Measurements from ENCODE around the gene GPATCH4. TPM values are rescaled to one million over a fixed set of nuclear protein-coding genes. Genes with fewer than 3 reads are reported as not detected.

GPATCH4 gene
- total RNA-seq, 4 donors from 2014 or later: 22.2 to 44.4 (median 29.6) TPM

GRCh38 chr1:156596426-156596825 is 4.9 kb downstream of the GPATCH4 start:
- peaks cover 0 to 27% (median 15%) of the 10 kb centered on the region in 4 donors for H3K4me1 ChIP-seq
- no peak overlapping the region for H3K27ac ChIP-seq
- 92% methylated on average over 2 to 3 of the region's 3 CpGs for WGBS, 2 donors
- H3K27me3 ChIP-seq: no peaks in the 10 kb centered on the region
- H3K36me3 ChIP-seq: peaks cover 0 to 64% (median 9%) of the 10 kb centered on the region in 3 donors
- no peak for TF ChIP-seq EP300 (IDR thresholded peaks at IDR 0.05)
- no peak for TF ChIP-seq CTCF (IDR thresholded peaks at IDR 0.05)
- TF ChIP-seq POLR2A (IDR thresholded peaks at IDR 0.05): no peak
- DNase-seq (ENCODE audit: low spot score in 2 of 2): no peak
- no peak overlapping the region for H3K4me3 ChIP-seq
- H3K9me3 ChIP-seq: no peaks in the 10 kb centered on the region

GRCh38 chr1:156595016-156595415 is 6.3 kb downstream of the GPATCH4 start:
- H3K36me3 ChIP-seq: peaks cover 0 to 64% (median 9%) of the 10 kb centered on the region in 3 donors
- H3K4me1 ChIP-seq: peaks cover 0 to 24% (median 10%) of the 10 kb centered on the region in 4 donors
- 89 to 91% methylated on average over 2 of the region's 2 CpGs for WGBS, 2 donors
- TF ChIP-seq CTCF (IDR thresholded peaks at IDR 0.05) (no peak), POLR2A (IDR thresholded peaks at IDR 0.05) (no peak), EP300 (IDR thresholded peaks at IDR 0.05) (no peak)
- H3K9me3 ChIP-seq: no peaks in the 10 kb centered on the region
- no peak overlapping the region for H3K27ac ChIP-seq
- H3K4me3 ChIP-seq: no peak overlapping the region
- no peaks in the 10 kb centered on the region for H3K27me3 ChIP-seq
- no peak for DNase-seq (ENCODE audit: low spot score in 2 of 2)

- Histone ChIP-seq H3K36me3 (peaks cover 0 to 64% (median 9%) of the 10 kb centered on the region in 3 donors), H3K27ac (no peak overlapping the region), H3K4me1 (peaks cover 0 to 17% (median 10%) of the 10 kb centered on the region in 4 donors), H3K27me3 (no peaks in the 10 kb centered on the region), H3K4me3 (no peak overlapping the region), H3K9me3 (no peaks in the 10 kb centered on the region)
- no peak for DNase-seq (ENCODE audit: low spot score in 2 of 2)
- 64 to 69% methylated on average over 3 of the region's 3 CpGs for WGBS, 2 donors
- TF ChIP-seq CTCF (IDR thresholded peaks at IDR 0.05): no peak
- TF ChIP-seq EP300 (IDR thresholded peaks at IDR 0.05): no peak
Observed at GRCh38 chr1:156594190-156594589, 7.1 kb downstream of the GPATCH4 start.

GRCh38 chr1:156593661-156593989 is 7.7 kb downstream of the GPATCH4 start:
- Histone ChIP-seq H3K27me3 (no peaks in the 10 kb centered on the region), H3K36me3 (peaks cover 0 to 59% (median 9%) of the 10 kb centered on the region in 3 donors), H3K9me3 (no peaks in the 10 kb centered on the region), H3K27ac (no peak overlapping the region), H3K4me3 (no peak overlapping the region), H3K4me1 (peaks cover 0 to 17% (median 10%) of the 10 kb centered on the region in 4 donors)
- 86% methylated on average over 8 of the region's 8 CpGs for WGBS, 2 donors
- DNase-seq (ENCODE audit: low spot score in 2 of 2): no peak
- TF ChIP-seq CTCF (IDR thresholded peaks at IDR 0.05): no peak
- no peak for TF ChIP-seq EP300 (IDR thresholded peaks at IDR 0.05)
- no peak for TF ChIP-seq POLR2A (IDR thresholded peaks at IDR 0.05)

GRCh38 chr1:156592910-156593660 is 8.2 kb downstream of the GPATCH4 start:
- Histone ChIP-seq H3K9me3 (no peaks in the 10 kb centered on the region), H3K27me3 (no peaks in the 10 kb centered on the region), H3K36me3 (peaks cover 0 to 53% (median 9%) of the 10 kb centered on the region in 3 donors), H3K4me1 (peaks cover 0 to 17% (median 10%) of the 10 kb centered on the region in 4 donors), H3K27ac (peak overlapping the region in 1 of 4 donors; percentile 90), H3K4me3 (no peak overlapping the region)
- no peak for DNase-seq (ENCODE audit: low spot score in 2 of 2)
- WGBS, 2 donors: 71 to 76% methylated on average over 8 of the region's 8 CpGs
- TF ChIP-seq POLR2A (IDR thresholded peaks at IDR 0.05) (no peak), EP300 (IDR thresholded peaks at IDR 0.05) (no peak), CTCF (IDR thresholded peaks at IDR 0.05) (no peak)
